AML-193 (cell line): ENCODE measurements around the gene PARP1.
"Not testable (repeated sequence)": the region's sequence is repeated elsewhere in the genome, so short reads cannot be mapped to it uniquely, and the experiment has no call there.

Experiments used
- DNase-seq, 2 experiments: peaks; one replicate each; lab custom pipeline; 2025; lab: John Stamatoyannopoulos, UW

Gene PARP1

GRCh38 chr1:226407497-226408284 lies at the start of gene PARP1:
PARP1 (minus strand) TSS chr1:226408093; CDS start chr1:226407929, 164 bp downstream.
- DNase-seq: peak; percentile 86 to 91

GRCh38 chr1:226457307-226457712 lies 49.4 kb upstream of the PARP1 start:
- DNase-seq: no peak

- DNase-seq: no peak
These were observed 48.0 kb upstream of the PARP1 start for GRCh38 chr1:226455843-226456242.

- DNase-seq: no peak
These were observed 46.5 kb upstream of the PARP1 start for GRCh38 chr1:226454349-226454748.

GRCh38 chr1:226453015-226453704 lies 45.3 kb upstream of the PARP1 start:
- no peak for DNase-seq

- DNase-seq: no peak
These were observed 42.8 kb upstream of the PARP1 start for GRCh38 chr1:226450688-226451087.

GRCh38 chr1:226449823-226450222 lies 41.9 kb upstream of the PARP1 start:
- DNase-seq: no peak

GRCh38 chr1:226447932-226448665 lies 40.2 kb upstream of the PARP1 start:
- no peak for DNase-seq

- no peak for DNase-seq
These were observed 38.2 kb upstream of the PARP1 start for GRCh38 chr1:226446094-226446493.

GRCh38 chr1:226444901-226445300 lies 37.0 kb upstream of the PARP1 start:
- no peak for DNase-seq

- DNase-seq: no peak
These were observed 35.5 kb upstream of the PARP1 start for GRCh38 chr1:226443439-226443838.

GRCh38 chr1:226443033-226443432 lies 35.1 kb upstream of the PARP1 start:
- no peak for DNase-seq

- no peak for DNase-seq
These were observed 33.7 kb upstream of the PARP1 start for GRCh38 chr1:226441629-226442028.

- DNase-seq: no peak
These were observed 32.6 kb upstream of the PARP1 start for GRCh38 chr1:226440512-226440911.

- no peak for DNase-seq
These were observed 30.1 kb upstream of the PARP1 start for GRCh38 chr1:226438007-226438406.

GRCh38 chr1:226436855-226437491 lies 29.1 kb upstream of the PARP1 start:
- no peak for DNase-seq

GRCh38 chr1:226436472-226436854 lies 28.6 kb upstream of the PARP1 start:
- DNase-seq: no peak

- no peak for DNase-seq
These were observed 25.4 kb upstream of the PARP1 start for GRCh38 chr1:226433341-226433720.

GRCh38 chr1:226432586-226433340 lies 24.9 kb upstream of the PARP1 start:
- DNase-seq: no peak

- not testable (repeated sequence) for DNase-seq
These were observed 24.0 kb upstream of the PARP1 start for GRCh38 chr1:226431898-226432297.

- no peak for DNase-seq
These were observed 22.2 kb upstream of the PARP1 start for GRCh38 chr1:226429858-226430715.
